Fibroblast of lung (primary cell): ENCODE data around the gene ATP5MK. TPM values are rescaled to one million over a fixed set of nuclear protein-coding genes. Genes with fewer than 3 reads are reported as not detected.

Experiments
- DNase-seq, 2 donors: peaks; one replicate each; pipeline versions ENCODE4 v3.0.0 to v3.0.0-alpha.2; 2010; ENCODE audit warnings: low read depth in 2 of 2
- H2AFZ ChIP-seq: 2 replicates; pipeline ENCODE4 v1.5.1; 2012; ENCODE audit warnings: low read length, control low read depth, inconsistent platforms
- H3K27ac ChIP-seq: 2 replicates; pipeline ENCODE4 v1.5.1; 2011; ENCODE audit warnings: low read length, control low read depth; ENCODE audit not compliant: insufficient read depth
- H3K27me3 ChIP-seq: 2 replicates; pipeline ENCODE4 v1.5.1; 2011; ENCODE audit warnings: mild to moderate bottlenecking, low read length; ENCODE audit not compliant: control insufficient read depth, insufficient read depth
- H3K36me3 ChIP-seq: 2 replicates; pipeline ENCODE4 v1.5.1; 2011; ENCODE audit warnings: low read length; ENCODE audit not compliant: control insufficient read depth, insufficient read depth
- H3K4me1 ChIP-seq: 2 replicates; pipeline ENCODE4 v1.5.1; 2011; ENCODE audit warnings: low read length; ENCODE audit not compliant: control insufficient read depth, insufficient read depth; ENCODE audit errors: extremely low read depth
- H3K4me2 ChIP-seq: 2 replicates; pipeline ENCODE4 v1.5.1; 2011; ENCODE audit warnings: low read length, control low read depth; ENCODE audit not compliant: insufficient read depth; ENCODE audit errors: extremely low read depth
- H3K4me3 ChIP-seq, 4 experiments: fragments of 200-600 bp in 1 of 4; sonication (generic) in 1 of 4; replicated peaks in 1 of 4; 2 replicates each; pipeline ENCODE4 v1.5.1; 2011 to 2016; ENCODE audit warnings: low read length in 4 of 4, low read depth in 3 of 4, mild to moderate bottlenecking in 3 of 4, control low read depth in 2 of 4, inconsistent platforms in 1 of 4, mixed read lengths in 1 of 4; ENCODE audit not compliant: insufficient read depth in 1 of 4; ENCODE audit errors: control extremely low read depth in 1 of 4
- H3K79me2 ChIP-seq: 2 replicates; pipeline ENCODE4 v1.5.1; 2012; ENCODE audit warnings: mild to moderate bottlenecking, low read length, inconsistent platforms; ENCODE audit not compliant: control insufficient read depth, insufficient read depth
- H3K9ac ChIP-seq: 2 replicates; pipeline ENCODE4 v1.5.1; 2011; ENCODE audit warnings: mild to moderate bottlenecking, low read length, control low read depth; ENCODE audit not compliant: insufficient read depth
- H3K9me3 ChIP-seq: 2 replicates; pipeline ENCODE4 v1.5.1; 2012; ENCODE audit warnings: low read depth, low read length; ENCODE audit not compliant: control insufficient read depth, insufficient read depth
- H4K20me1 ChIP-seq: 2 replicates; pipeline ENCODE4 v1.5.1; 2011; ENCODE audit warnings: low read length; ENCODE audit not compliant: control insufficient read depth, insufficient read depth; ENCODE audit errors: extremely low read depth
- EZH2 ChIP-seq: IDR thresholded peaks from 2 replicates; pipeline ENCODE4 v1.5.1; 2012; ENCODE audit warnings: low read length, control low read depth, mild to moderate bottlenecking; ENCODE audit errors: missing control alignments
- polyA minus RNA-seq: library from RNA; depleted of rRNA, polyadenylated mRNA; stranded (reverse); fragments of >200 nt; gene quantifications from 2 replicates; pipeline ENCODE4 v1.2.3, GENCODE V29; 2011; ENCODE audit warnings: low replicate concordance
- polyA plus RNA-seq, 2 donors: library from polyadenylated mRNA; depleted of rRNA in 1 of 2; stranded (reverse) in 1 of 2; unstranded in 1 of 2; fragments of >200 nt; gene quantifications; 2 replicates each; pipeline ENCODE4 v1.2.1, GENCODE V29; 2011 to 2012; ENCODE audit warnings: missing spikeins in 1 of 2
- total RNA-seq: library from RNA; depleted of rRNA; stranded (reverse); fragments of >200 nt; gene quantifications from 2 replicates; pipeline ENCODE4 v1.2.1, GENCODE V29; 2014
- TF ChIP-seq, protein P1 (sequence below), 2 donors: IDR thresholded peaks in 1 of 2; conservative IDR thresholded peaks in 1 of 2; 1 replicate in 1 of 2; 2 replicates in 1 of 2; pipeline ENCODE4 v1.5.1; 2011 to 2012; ENCODE audit warnings: low read length in 2 of 2, control low read depth in 1 of 2, inconsistent platforms in 1 of 2, low read depth in 1 of 2, mild to moderate bottlenecking in 1 of 2

ATP5MK gene, protein sequence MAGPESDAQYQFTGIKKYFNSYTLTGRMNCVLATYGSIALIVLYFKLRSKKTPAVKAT
- total RNA-seq: 148 and 155 TPM in 2 replicates
- polyA plus RNA-seq: 355 and 386 TPM in 2 replicates
- polyA plus RNA-seq (2012): 650 and 718 TPM in 2 replicates
- 16.0 TPM in 1 of 2 replicates, not detected in the other for polyA minus RNA-seq

DNA sequence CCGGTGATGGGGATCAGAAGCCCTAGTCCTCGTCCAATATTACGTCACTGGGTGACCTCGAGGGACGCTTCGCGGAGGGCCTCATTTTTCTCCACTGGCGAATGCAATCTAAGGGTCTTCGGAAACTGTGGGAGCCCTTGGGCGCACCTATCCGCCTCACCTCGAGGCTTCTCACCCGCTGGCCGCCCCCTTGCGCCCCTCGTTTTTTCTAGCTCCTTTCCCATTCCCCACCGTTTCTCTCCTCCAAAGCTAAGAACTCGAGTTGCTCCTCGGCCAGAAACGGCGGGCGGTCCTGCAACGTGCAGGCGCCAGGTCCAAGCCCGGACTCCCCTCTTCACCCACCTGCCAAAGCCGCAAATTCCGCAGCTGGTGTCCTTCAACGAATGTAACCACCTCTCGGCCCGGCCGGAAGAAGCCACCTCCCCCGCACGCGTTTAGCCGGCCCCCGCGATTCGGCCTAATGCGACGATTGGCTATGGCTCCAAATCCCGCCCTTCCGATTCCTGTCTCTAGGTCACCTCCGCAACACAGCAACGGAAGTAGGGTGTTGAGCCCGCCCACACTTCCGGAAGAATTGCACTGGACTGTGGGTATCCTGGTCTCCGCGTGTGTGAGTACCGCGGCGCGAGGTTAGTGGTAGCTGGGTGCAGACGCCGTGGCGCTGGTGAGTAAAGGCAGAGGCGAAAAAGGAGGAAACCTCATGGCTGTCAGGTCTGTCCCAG, at the start of gene ATP5MK, which contains the start of gene PDCD11:
Gene ATP5MK (minus strand): TSS at position 409 of the 722 bp plus-strand sequence. CDS start 4,018 bp downstream, outside the sequence.
Gene PDCD11 (plus strand): TSS at position 560 of the 722 bp plus-strand sequence. CDS start 1,801 bp downstream, outside the sequence.
- Histone ChIP-seq H3K4me2 (peak within 1 kb of the TSS; percentile 80), H3K79me2 (peaks cover 54% of the 10 kb centered on the region), H3K36me3 (peaks cover 4% of the 10 kb centered on the region), H3K9me3 (no peaks in the 10 kb centered on the region), H3K4me3 (peak within 1 kb of the TSS; percentile 63 to 100 (median 86)), H4K20me1 (no peaks in the 10 kb centered on the region), H3K27ac (peak within 1 kb of the TSS; percentile 84), H2AFZ (peak within 1 kb of the TSS; percentile 79), H3K27me3 (no peaks in the 10 kb centered on the region), H3K4me1 (no peaks in the 10 kb centered on the region), H3K9ac (peak within 1 kb of the TSS; percentile 68)
- TF ChIP-seq EZH2: no peak
- TF ChIP-seq, protein P1, sequence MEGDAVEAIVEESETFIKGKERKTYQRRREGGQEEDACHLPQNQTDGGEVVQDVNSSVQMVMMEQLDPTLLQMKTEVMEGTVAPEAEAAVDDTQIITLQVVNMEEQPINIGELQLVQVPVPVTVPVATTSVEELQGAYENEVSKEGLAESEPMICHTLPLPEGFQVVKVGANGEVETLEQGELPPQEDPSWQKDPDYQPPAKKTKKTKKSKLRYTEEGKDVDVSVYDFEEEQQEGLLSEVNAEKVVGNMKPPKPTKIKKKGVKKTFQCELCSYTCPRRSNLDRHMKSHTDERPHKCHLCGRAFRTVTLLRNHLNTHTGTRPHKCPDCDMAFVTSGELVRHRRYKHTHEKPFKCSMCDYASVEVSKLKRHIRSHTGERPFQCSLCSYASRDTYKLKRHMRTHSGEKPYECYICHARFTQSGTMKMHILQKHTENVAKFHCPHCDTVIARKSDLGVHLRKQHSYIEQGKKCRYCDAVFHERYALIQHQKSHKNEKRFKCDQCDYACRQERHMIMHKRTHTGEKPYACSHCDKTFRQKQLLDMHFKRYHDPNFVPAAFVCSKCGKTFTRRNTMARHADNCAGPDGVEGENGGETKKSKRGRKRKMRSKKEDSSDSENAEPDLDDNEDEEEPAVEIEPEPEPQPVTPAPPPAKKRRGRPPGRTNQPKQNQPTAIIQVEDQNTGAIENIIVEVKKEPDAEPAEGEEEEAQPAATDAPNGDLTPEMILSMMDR (conservative IDR thresholded peaks at IDR 0.05 in 1 of 2, IDR thresholded peaks at IDR 0.05 in 1 of 2; ENCODE audit: low read depth in 1 of 2, low read length in 2 of 2): peak; percentile 12 to 25
- DNase-seq: peak; percentile 96 to 98

DNA sequence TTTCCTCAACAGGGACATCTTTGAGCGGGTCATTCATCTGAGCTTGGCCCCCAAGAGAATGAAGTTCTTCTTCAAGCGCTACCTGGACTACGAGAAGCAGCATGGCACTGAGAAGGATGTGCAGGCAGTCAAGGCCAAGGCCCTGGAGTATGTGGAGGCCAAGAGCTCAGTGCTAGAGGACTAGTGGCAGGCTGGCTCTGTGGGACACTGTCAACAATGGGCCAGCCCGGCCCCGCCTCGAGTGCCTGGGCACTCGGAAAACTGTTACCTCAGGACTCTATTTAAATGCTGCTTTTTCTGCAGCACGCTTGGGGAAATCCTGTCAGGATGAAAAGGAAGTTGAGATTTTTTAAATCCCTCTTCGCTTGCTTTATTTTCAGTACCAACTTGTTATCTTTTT, 49.1 kb upstream of the ATP5MK start:
- H3K36me3 ChIP-seq: peaks cover 52% of the 10 kb centered on the region
- no peaks in the 10 kb centered on the region for H3K27me3 ChIP-seq
- DNase-seq: no peak
- H3K9me3 ChIP-seq: no peaks in the 10 kb centered on the region
- no peak overlapping the region for H3K4me2 ChIP-seq
- no peak overlapping the region for H3K4me3 ChIP-seq
- TF ChIP-seq, protein P1 (conservative IDR thresholded peaks at IDR 0.05 in 1 of 2, IDR thresholded peaks at IDR 0.05 in 1 of 2; ENCODE audit: low read depth in 1 of 2, low read length in 2 of 2): no peak
- no peak for TF ChIP-seq EZH2
- peak overlapping the region; percentile 80 for H3K27ac ChIP-seq
- H3K79me2 ChIP-seq: peaks cover 29% of the 10 kb centered on the region
- H2AFZ ChIP-seq: no peak overlapping the region
- H3K9ac ChIP-seq: no peak overlapping the region
- H4K20me1 ChIP-seq: no peaks in the 10 kb centered on the region
- peaks cover 37% of the 10 kb centered on the region for H3K4me1 ChIP-seq

DNA sequence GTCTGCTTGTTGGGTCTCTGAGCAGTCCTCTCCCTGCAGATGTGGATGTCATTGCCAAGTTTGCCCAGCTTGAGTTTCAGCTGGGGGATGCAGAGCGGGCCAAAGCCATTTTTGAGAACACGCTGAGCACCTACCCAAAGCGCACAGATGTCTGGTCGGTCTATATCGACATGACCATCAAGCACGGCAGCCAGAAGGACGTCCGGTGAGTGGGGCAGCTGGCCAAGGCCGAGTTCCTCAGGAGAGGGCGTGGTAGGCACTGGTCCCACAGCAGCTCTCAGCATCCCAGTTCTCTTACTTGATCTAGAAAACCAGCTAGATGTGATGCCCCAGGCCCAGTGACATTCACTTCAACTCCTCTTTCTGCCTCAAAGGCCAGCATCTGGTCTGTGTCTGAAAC, 48.2 kb upstream of the ATP5MK start:
- Histone ChIP-seq H4K20me1 (no peaks in the 10 kb centered on the region), H3K79me2 (peaks cover 20% of the 10 kb centered on the region), H2AFZ (no peak overlapping the region), H3K4me2 (no peak overlapping the region), H3K9me3 (no peaks in the 10 kb centered on the region), H3K36me3 (peaks cover 44% of the 10 kb centered on the region), H3K4me1 (peaks cover 35% of the 10 kb centered on the region), H3K27me3 (no peaks in the 10 kb centered on the region), H3K4me3 (no peak overlapping the region), H3K27ac (no peak overlapping the region), H3K9ac (no peak overlapping the region)
- TF ChIP-seq EZH2: no peak
- TF ChIP-seq, protein P1 (conservative IDR thresholded peaks at IDR 0.05 in 1 of 2, IDR thresholded peaks at IDR 0.05 in 1 of 2; ENCODE audit: low read depth in 1 of 2, low read length in 2 of 2): no peak
- no peak for DNase-seq
